Esophagus muscularis mucosa (tissue), 4 donors: ENCODE results near the gene GNG7. TPM values are rescaled to one million over a fixed set of nuclear protein-coding genes. Genes with fewer than 3 reads are reported as not detected.
A peak's percentile ranks its signal among the peaks of the same experiment; 100 is the strongest.
"Not testable (repeated sequence)": the region's sequence is repeated elsewhere in the genome, so short reads cannot be mapped to it uniquely, and the experiment has no call there.

Source experiments
- DNase-seq: peaks from one replicate; pipeline ENCODE4 v3.0.0-alpha.2; 2017; ENCODE audit errors: extremely low spot score
- H3K27ac ChIP-seq, 4 donors: fragments of 200-600 bp; sonication (generic); replicated peaks in 1 of 4; 1 replicate in 3 of 4; 2 replicates in 1 of 4; pipeline ENCODE4 v1.5.1; 2016 to 2019; ENCODE audit warnings: mild to moderate bottlenecking in 1 of 4
- H3K27me3 ChIP-seq, 4 donors: fragments of 200-600 bp; sonication (generic); one replicate each; pipeline versions ENCODE4 v1.5.1 to v1.6.0; 2016 to 2019
- H3K36me3 ChIP-seq, 4 donors: fragments of 200-600 bp; sonication (generic); one replicate each; pipeline ENCODE4 v1.5.1; 2016 to 2019
- H3K4me1 ChIP-seq, 4 donors: fragments of 200-600 bp; sonication (generic); one replicate each; pipeline ENCODE4 v1.5.1; 2016 to 2019
- H3K4me3 ChIP-seq, 4 donors: fragments of 200-600 bp; sonication (generic); 1 replicate in 2 of 4; 2 replicates in 2 of 4; pipeline ENCODE4 v1.5.1; 2016 to 2019; ENCODE audit warnings: mild to moderate bottlenecking in 4 of 4, moderate library complexity in 1 of 4
- H3K9me3 ChIP-seq, 4 donors: fragments of 200-600 bp; sonication (generic); 1 replicate in 3 of 4; 2 replicates in 1 of 4; pipeline ENCODE4 v1.5.1; 2016 to 2019
- EP300 ChIP-seq: sonication (generic); formaldehyde crosslinking; IDR thresholded peaks from one replicate; pipeline ENCODE4 v1.6.1; 2017; ENCODE audit warnings: antibody characterized with exemption
- POLR2A ChIP-seq: fragments of 450-650 bp; IDR thresholded peaks from one replicate; pipeline ENCODE4 v1.6.1; 2017; ENCODE audit warnings: antibody characterized with exemption, moderate library complexity, mild to moderate bottlenecking, low read depth
- POLR2AphosphoS5 ChIP-seq, 2 donors: sonication (generic); formaldehyde crosslinking; IDR thresholded peaks; one replicate each; pipeline ENCODE4 v1.6.1; 2017; ENCODE audit warnings: antibody characterized with exemption in 2 of 2
- WGBS: methylation state at CpG from one replicate; pipeline ENCODE4 v1.1.5; 2018; 5-methylcytosine and 5-hydroxymethylcytosine counted together
- intact Hi-C: fragments of 100-400 bp; cut with DNase I; formaldehyde crosslinking; loops from one replicate; pipeline ENCODE4 v1.15.1; 2023
- total RNA-seq, 4 donors: library from RNA; depleted of rRNA; stranded (reverse); fragments of >200 nt; gene quantifications; one replicate each; pipeline versions ENCODE4 v1.1.0 to v1.2.1, GENCODE V29; 2016
- TF ChIP-seq, protein P1 (sequence below), 3 experiments: fragments of 200-600 bp in 2 of 3; fragments of 450-650 bp in 1 of 3; sonication (generic) in 2 of 3; IDR thresholded peaks; one replicate each; pipeline ENCODE4 v1.5.1; 2017 to 2019; ENCODE audit warnings: antibody characterized with exemption in 3 of 3, mild to moderate bottlenecking in 2 of 3, moderate library complexity in 1 of 3

Gene GNG7
- total RNA-seq, 4 donors from 2014 or later = 6.3 to 18.8 (median 13.0) TPM

DNA sequence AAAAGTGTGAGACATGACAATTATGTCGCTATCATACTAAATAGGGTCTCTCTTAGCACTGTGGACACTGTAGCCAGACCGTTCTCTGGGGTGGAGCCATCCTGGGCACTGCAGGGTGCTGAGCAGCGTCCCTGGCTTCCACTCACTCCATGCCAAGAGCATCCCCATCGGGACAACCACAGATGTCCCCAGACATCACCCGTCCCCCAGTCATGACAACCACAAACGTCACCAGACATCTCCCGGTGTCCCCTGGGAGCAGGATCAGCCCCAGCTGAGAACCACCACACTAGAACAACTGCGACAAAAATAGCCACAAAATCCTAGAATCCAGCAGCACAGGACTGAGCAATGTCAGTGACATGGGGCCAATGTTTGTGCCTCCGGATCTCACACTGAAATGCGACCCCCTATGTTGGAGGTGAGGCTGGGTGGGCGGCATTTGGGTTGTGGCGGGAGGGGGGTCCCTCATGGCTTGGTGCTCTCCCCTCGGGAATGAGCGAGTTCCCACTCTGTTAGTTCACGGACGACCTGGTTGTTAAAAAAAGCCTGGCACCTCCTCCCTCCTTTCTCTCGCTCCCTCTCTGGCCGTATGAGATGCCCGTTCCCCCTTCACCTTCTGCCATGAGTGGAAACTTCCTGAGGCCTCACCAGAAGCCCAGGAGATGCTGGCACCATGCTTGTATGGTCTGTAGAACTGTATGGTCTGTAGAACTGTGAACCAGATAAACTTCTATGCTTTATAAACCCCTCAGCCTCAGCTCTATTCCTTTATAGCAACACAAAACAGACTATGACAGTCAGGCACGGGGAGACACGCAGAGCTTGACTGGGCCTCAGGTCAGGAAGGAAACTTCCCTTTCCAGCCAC, 132.7 kb downstream of the GNG7 start:
- H3K27ac ChIP-seq = no peak overlapping the region
- intact Hi-C loops = no loop called here
- 84% methylated on average over 19 of the region's 21 CpGs for WGBS
- H3K9me3 ChIP-seq = no peaks in the 10 kb centered on the region
- no peaks in the 10 kb centered on the region for H3K27me3 ChIP-seq
- no peak overlapping the region for H3K4me3 ChIP-seq
- TF ChIP-seq EP300 = no peak
- TF ChIP-seq POLR2A = no peak
- TF ChIP-seq, protein P1, sequence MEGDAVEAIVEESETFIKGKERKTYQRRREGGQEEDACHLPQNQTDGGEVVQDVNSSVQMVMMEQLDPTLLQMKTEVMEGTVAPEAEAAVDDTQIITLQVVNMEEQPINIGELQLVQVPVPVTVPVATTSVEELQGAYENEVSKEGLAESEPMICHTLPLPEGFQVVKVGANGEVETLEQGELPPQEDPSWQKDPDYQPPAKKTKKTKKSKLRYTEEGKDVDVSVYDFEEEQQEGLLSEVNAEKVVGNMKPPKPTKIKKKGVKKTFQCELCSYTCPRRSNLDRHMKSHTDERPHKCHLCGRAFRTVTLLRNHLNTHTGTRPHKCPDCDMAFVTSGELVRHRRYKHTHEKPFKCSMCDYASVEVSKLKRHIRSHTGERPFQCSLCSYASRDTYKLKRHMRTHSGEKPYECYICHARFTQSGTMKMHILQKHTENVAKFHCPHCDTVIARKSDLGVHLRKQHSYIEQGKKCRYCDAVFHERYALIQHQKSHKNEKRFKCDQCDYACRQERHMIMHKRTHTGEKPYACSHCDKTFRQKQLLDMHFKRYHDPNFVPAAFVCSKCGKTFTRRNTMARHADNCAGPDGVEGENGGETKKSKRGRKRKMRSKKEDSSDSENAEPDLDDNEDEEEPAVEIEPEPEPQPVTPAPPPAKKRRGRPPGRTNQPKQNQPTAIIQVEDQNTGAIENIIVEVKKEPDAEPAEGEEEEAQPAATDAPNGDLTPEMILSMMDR (IDR thresholded peaks at IDR 0.05) = no peak
- no peak for TF ChIP-seq POLR2AphosphoS5 (IDR thresholded peaks at IDR 0.05)
- peaks cover 0 to 10% (median 6%) of the 10 kb centered on the region in 4 donors for H3K4me1 ChIP-seq
- H3K36me3 ChIP-seq = no peaks in the 10 kb centered on the region
- DNase-seq = no peak

DNA sequence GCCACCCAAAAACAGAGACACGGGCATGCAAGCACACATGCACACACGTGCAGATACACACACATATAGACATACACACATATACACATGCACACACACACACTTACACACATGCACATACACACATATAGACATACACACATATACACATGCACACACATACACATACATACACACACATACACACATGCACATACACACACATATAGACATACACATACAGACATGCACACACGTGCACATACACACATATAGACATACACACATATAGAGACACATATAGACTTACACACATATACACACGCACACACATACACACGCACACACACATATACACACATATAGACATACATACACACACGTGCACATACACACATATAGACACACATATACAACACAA, 134.5 kb downstream of the GNG7 start:
- WGBS = 71% methylated on average over 6 of the region's 6 CpGs
- Histone ChIP-seq H3K4me3 (no peak overlapping the region), H3K27me3 (no peaks in the 10 kb centered on the region), H3K27ac (no peak overlapping the region), H3K4me1 (peaks cover 0 to 10% (median 6%) of the 10 kb centered on the region in 4 donors), H3K36me3 (no peaks in the 10 kb centered on the region), H3K9me3 (no peaks in the 10 kb centered on the region)
- intact Hi-C loops = no loop called here
- TF ChIP-seq, protein P1 (IDR thresholded peaks at IDR 0.05) = no peak
- TF ChIP-seq POLR2AphosphoS5 (IDR thresholded peaks at IDR 0.05) (no peak), POLR2A (no peak), EP300 (no peak)
- no peak for DNase-seq

DNA sequence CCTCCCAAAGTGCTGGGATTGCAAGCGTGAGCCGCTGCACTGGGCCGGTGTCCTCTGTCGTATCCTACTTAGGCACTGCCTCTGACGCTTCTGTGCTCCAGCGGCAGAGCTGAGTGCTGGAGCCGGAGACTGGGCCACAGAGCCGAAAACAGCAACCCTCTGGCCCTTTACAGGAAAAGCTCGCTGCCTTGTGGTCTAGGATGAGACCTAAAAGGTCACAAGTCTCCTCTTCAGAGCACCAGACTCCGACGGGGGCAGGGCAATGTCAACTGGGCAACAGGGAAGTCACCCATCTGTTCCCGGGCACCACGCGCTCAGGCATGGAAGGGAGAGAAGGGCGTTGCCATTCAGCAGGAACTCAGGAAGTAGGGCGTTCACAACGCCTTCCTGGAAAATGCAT, 134.9 kb downstream of the GNG7 start:
- Histone ChIP-seq H3K36me3 (no peaks in the 10 kb centered on the region), H3K27ac (peak overlapping the region in 2 of 4 donors; percentile 25 to 64), H3K9me3 (no peaks in the 10 kb centered on the region), H3K4me3 (no peak overlapping the region), H3K27me3 (no peaks in the 10 kb centered on the region), H3K4me1 (peaks cover 0 to 10% (median 6%) of the 10 kb centered on the region in 4 donors)
- 72% methylated on average over 15 of the region's 17 CpGs for WGBS
- DNase-seq = no peak
- TF ChIP-seq, protein P1 (IDR thresholded peaks at IDR 0.05) = no peak
- TF ChIP-seq POLR2AphosphoS5 (IDR thresholded peaks at IDR 0.05) = peak; percentile 42 to 64
- intact Hi-C loops = no loop called here

DNA sequence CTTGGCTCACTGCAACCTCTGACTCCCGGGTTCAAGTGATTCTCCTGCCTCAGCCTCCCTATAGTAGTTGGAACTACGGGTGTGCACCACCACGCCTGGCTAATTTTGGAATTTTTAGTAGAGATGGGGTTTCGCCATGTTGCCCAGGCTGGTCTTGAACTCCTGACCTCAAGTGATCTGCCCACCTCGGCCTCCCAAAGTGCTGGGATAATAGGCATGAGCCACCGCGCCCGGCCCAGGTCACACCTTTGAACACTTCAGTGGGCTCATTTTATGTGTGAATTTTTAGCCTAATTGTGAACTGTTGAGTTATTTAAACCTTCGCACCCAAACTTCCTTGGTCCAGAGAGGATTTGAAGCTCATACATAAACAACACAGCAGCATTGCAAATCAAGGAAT, 138.9 kb downstream of the GNG7 start:
- H3K9me3 ChIP-seq, H3K27ac ChIP-seq, H3K27me3 ChIP-seq, H3K36me3 ChIP-seq, DNase-seq, H3K4me3 ChIP-seq, H3K4me1 ChIP-seq, intact Hi-C loops: not testable (repeated sequence)
- WGBS = 96% methylated on average over 9 of the region's 9 CpGs

DNA sequence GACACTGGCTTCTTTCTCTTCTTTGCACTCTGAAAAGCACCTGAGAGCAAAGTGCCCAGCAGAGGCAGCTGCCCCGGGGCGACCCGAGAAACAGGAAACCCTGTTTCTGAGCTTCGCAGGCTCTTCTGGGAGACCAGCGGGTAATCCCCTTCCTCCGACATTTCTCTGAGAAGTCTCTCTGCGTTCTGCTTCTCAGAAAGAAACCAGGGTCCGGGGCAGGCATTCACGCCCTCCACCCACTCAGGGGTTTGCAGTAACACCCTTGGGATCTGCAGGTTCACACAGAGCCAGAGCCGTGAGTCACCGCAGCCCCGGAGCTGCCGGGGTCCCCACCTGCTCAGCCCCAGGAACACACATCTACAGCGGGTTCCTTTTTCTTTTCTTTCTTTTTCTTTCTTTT, 140.6 kb downstream of the GNG7 start:
- 72% methylated on average over 12 of the region's 14 CpGs for WGBS
- TF ChIP-seq POLR2AphosphoS5 (IDR thresholded peaks at IDR 0.05) (no peak), POLR2A (no peak), EP300 (no peak)
- TF ChIP-seq, protein P1 (IDR thresholded peaks at IDR 0.05) = no peak
- Histone ChIP-seq H3K27me3 (no peaks in the 10 kb centered on the region), H3K4me1 (peaks cover 0 to under 1% (median 0%) of the 10 kb centered on the region in 4 donors), H3K9me3 (no peaks in the 10 kb centered on the region), H3K36me3 (no peaks in the 10 kb centered on the region), H3K4me3 (no peak overlapping the region), H3K27ac (no peak overlapping the region)
- no peak for DNase-seq
- intact Hi-C loops = no loop called here
